B cell (primary cell): ENCODE measurements around the gene TLR3. TPM values are rescaled to one million over a fixed set of nuclear protein-coding genes. Genes with fewer than 3 reads are reported as not detected.

Experiments
- ATAC-seq: fragments of 200-7000 bp; cut with Tn5 transposase; one replicate; pipeline ENCODE4 v1.10.0; 2021; ENCODE audit warnings: low read depth, mild to moderate bottlenecking, moderate number of reproducible peaks, moderate library complexity
- CTCF ChIA-PET: fragments of 350-600 bp; sonication (Branson Sonifier 250); formaldehyde crosslinking; loops from one replicate; lab custom pipeline; 2021; ENCODE audit warnings: antibody characterized with exemption, inconsistent platforms; lab: Charles Lee
- POLR2A ChIA-PET: fragments of 350-600 bp; sonication (Branson Sonifier 250); formaldehyde crosslinking; loops from one replicate; lab custom pipeline; 2021; ENCODE audit warnings: antibody characterized with exemption; lab: Charles Lee
- DNase-seq: peaks from one replicate; pipeline ENCODE4 v3.0.0; 2013
- H2AFZ ChIP-seq: 2 replicates; pipeline ENCODE4 v1.6.1; 2012; ENCODE audit warnings: mild to moderate bottlenecking, low read depth, low read length; ENCODE audit not compliant: insufficient read depth, poor library complexity, severe bottlenecking
- H3K27ac ChIP-seq, 2 donors: 1 replicate in 1 of 2; 2 replicates in 1 of 2; pipeline ENCODE4 v1.5.1; 2012 to 2013; ENCODE audit warnings: low read length in 2 of 2, mild to moderate bottlenecking in 2 of 2, moderate library complexity in 1 of 2
- H3K27me3 ChIP-seq, 4 experiments: fragments of 200-600 bp in 1 of 4; sonication (generic) in 1 of 4; replicated peaks in 1 of 4; 1 replicate in 2 of 4; 2 replicates in 2 of 4; pipeline versions ENCODE4 v1.6.1 to v1.7.0; 2013 to 2016; ENCODE audit warnings: low read length in 3 of 4, mild to moderate bottlenecking in 2 of 4, mixed read lengths in 1 of 4, moderate library complexity in 1 of 4; ENCODE audit not compliant: insufficient read depth in 4 of 4, control insufficient read depth in 3 of 4; ENCODE audit errors: control extremely low read depth in 1 of 4
- H3K36me3 ChIP-seq, 2 experiments: replicated peaks in 1 of 2; 1 replicate in 1 of 2; 2 replicates in 1 of 2; pipeline versions ENCODE4 v1.6.1 to v1.7.1; 2013; ENCODE audit warnings: low read length in 1 of 2; ENCODE audit not compliant: insufficient read depth in 2 of 2, control insufficient read depth in 1 of 2; ENCODE audit errors: control extremely low read depth in 1 of 2, extremely low read depth in 1 of 2
- H3K4me1 ChIP-seq, 2 donors: fragments of 200-600 bp in 1 of 2; sonication (generic) in 1 of 2; 1 replicate in 1 of 2; 2 replicates in 1 of 2; pipeline versions ENCODE4 v1.5.1 to v1.6.1; 2013 to 2017; ENCODE audit warnings: low read length in 2 of 2; ENCODE audit not compliant: control insufficient read depth in 2 of 2, insufficient read depth in 2 of 2
- H3K4me2 ChIP-seq: replicated peaks from 2 replicates; pipeline ENCODE3; 2012; ENCODE audit warnings: mild to moderate bottlenecking, low read depth, low read length; ENCODE audit not compliant: poor library complexity, severe bottlenecking
- H3K4me3 ChIP-seq, 5 experiments: fragments of 200-600 bp in 1 of 5; sonication (generic) in 1 of 5; 1 replicate in 3 of 5; 2 replicates in 2 of 5; pipeline versions ENCODE4 v1.5.1 to v1.7.0; 2011 to 2016; ENCODE audit warnings: low read length in 4 of 5, mild to moderate bottlenecking in 4 of 5, low read depth in 2 of 5, control low read depth in 1 of 5, moderate library complexity in 1 of 5; ENCODE audit not compliant: insufficient read depth in 1 of 5; ENCODE audit errors: control extremely low read depth in 1 of 5, extremely low read depth in 1 of 5
- H3K79me2 ChIP-seq: fragments of 200-600 bp; sonication (generic); one replicate; pipeline ENCODE4 v1.6.0; 2016; ENCODE audit warnings: low read length; ENCODE audit not compliant: control insufficient read depth, insufficient read depth
- H3K9ac ChIP-seq: fragments of 200-600 bp; sonication (generic); 2 replicates; pipeline ENCODE4 v1.6.1; 2017; ENCODE audit warnings: mild to moderate bottlenecking, low read length, moderate library complexity
- H3K9me3 ChIP-seq, 3 donors: one replicate each; pipeline versions ENCODE4 v1.6.1 to v1.7.1; 2013; ENCODE audit warnings: low read length in 2 of 3; ENCODE audit not compliant: control insufficient read depth in 2 of 3, insufficient read depth in 1 of 3; ENCODE audit errors: control extremely low read depth in 1 of 3
- H4K20me1 ChIP-seq: 2 replicates; pipeline ENCODE4 v1.6.0; 2012; ENCODE audit warnings: mild to moderate bottlenecking, low read length; ENCODE audit not compliant: insufficient read depth, control insufficient read depth, poor library complexity, severe bottlenecking
- H3K27ac Mint-ChIP-seq: one replicate; pipeline ENCODE4 v1.8.0; 2021; ENCODE audit warnings: mixed read lengths
- H3K27me3 Mint-ChIP-seq: one replicate; pipeline ENCODE4 v1.8.0; 2021; ENCODE audit warnings: mixed read lengths
- H3K4me1 Mint-ChIP-seq: one replicate; pipeline ENCODE4 v1.8.0; 2021; ENCODE audit warnings: mixed read lengths
- H3K4me3 Mint-ChIP-seq: one replicate; pipeline ENCODE4 v1.8.0; 2021; ENCODE audit warnings: mixed read lengths
- H3K9me3 Mint-ChIP-seq: one replicate; pipeline ENCODE4 v1.8.0; 2022; ENCODE audit warnings: mixed read lengths; ENCODE audit not compliant: insufficient read depth
- CTCF ChIP-seq: fragments of 200-600 bp; IDR thresholded peaks from one replicate; pipeline ENCODE4 v1.8.0; 2022; ENCODE audit warnings: antibody characterized with exemption, mild to moderate bottlenecking
- EZH2 ChIP-seq: IDR thresholded peaks from 2 replicates; pipeline ENCODE4 v1.6.1; 2012; ENCODE audit warnings: borderline replicate concordance, low read depth, mild to moderate bottlenecking, moderate library complexity, low read length; ENCODE audit not compliant: insufficient read depth, poor library complexity, severe bottlenecking
- WGBS: methylation state at CpG from one replicate; pipeline ENCODE4 v1.1.5; 2013; ENCODE audit warnings: missing lambda C conversion rate; ENCODE audit not compliant: insufficient coverage; 5-methylcytosine and 5-hydroxymethylcytosine counted together
- intact Hi-C: fragments of 100-400 bp; cut with micrococcal nuclease; formaldehyde crosslinking; loops from one replicate; pipeline ENCODE4 v1.10.0; 2022
- polyA plus RNA-seq: library from polyadenylated mRNA; depleted of rRNA; stranded (reverse); fragments of >200 nt; gene quantifications from 2 replicates; pipeline ENCODE4 v1.2.3, GENCODE V29; 2012
- total RNA-seq, 2 donors: library from RNA; stranded (reverse); fragments of 120-200 nt in 1 of 2; gene quantifications; 1 replicate in 1 of 2; 2 replicates in 1 of 2; pipeline versions ENCODE4 v1.2.3 to v1.2.4, GENCODE V29; 2013 to 2022

TLR3 gene
- total and polyA plus RNA-seq, 2 donors (not counting 1 experiment from before 2014, with no cell fraction given) = not detected

GRCh38 chr4:186027405-186027804 is 41.6 kb upstream of the TLR3 start:
- Mint-ChIP-seq H3K4me1 (no peaks in the 10 kb centered on the region), H3K9me3 (no peaks in the 10 kb centered on the region), H3K27ac (no peak overlapping the region), H3K27me3 (peaks cover 66% of the 10 kb centered on the region), H3K4me3 (no peak overlapping the region)
- Histone ChIP-seq H3K4me3 (no peak overlapping the region), H4K20me1 (no peaks in the 10 kb centered on the region), H2AFZ (no peak overlapping the region), H3K36me3 (no peaks in the 10 kb centered on the region), H3K79me2 (no peaks in the 10 kb centered on the region), H3K4me2 (no peak overlapping the region), H3K9ac (no peak overlapping the region), H3K4me1 (no peaks in the 10 kb centered on the region), H3K27ac (no peak overlapping the region), H3K9me3 (peaks cover 0 to 4% (median 0%) of the 10 kb centered on the region in 3 donors), H3K27me3 (peaks cover 0 to 20% (median 4%) of the 10 kb centered on the region in 4 experiments)
- DNase-seq = no peak
- ChIA-PET POLR2A (no interaction called here), CTCF (interaction anchor here (3.1 kb wide), 1 partner anchor 9 kb away, joined by 13 read pairs; no protein-coding TSS in a partner anchor)
- 89% methylated on average over 4 of the region's 5 CpGs for WGBS
- ATAC-seq = no peak
- intact Hi-C loops = no loop called here
- TF ChIP-seq EZH2 (no peak), CTCF (no peak)

GRCh38 chr4:186029571-186030398 is 39.2 kb upstream of the TLR3 start:
- no peak overlapping the region for H2AFZ ChIP-seq
- Mint-ChIP-seq H3K4me3 (no peak overlapping the region), H3K27ac (no peak overlapping the region), H3K9me3 (peaks cover 2% of the 10 kb centered on the region), H3K27me3 (peaks cover 50% of the 10 kb centered on the region), H3K4me1 (no peaks in the 10 kb centered on the region)
- POLR2A ChIA-PET = no interaction called here
- CTCF ChIA-PET = no interaction called here
- no peak overlapping the region for H3K9ac ChIP-seq
- no peaks in the 10 kb centered on the region for H3K79me2 ChIP-seq
- H3K27me3 ChIP-seq = peaks cover 0 to 20% (median 4%) of the 10 kb centered on the region in 4 experiments
- no peak overlapping the region for H3K4me2 ChIP-seq
- no peak overlapping the region for H3K27ac ChIP-seq
- WGBS = 71% methylated on average over 8 of the region's 11 CpGs
- peaks cover 0 to 8% (median 3%) of the 10 kb centered on the region in 3 donors for H3K9me3 ChIP-seq
- TF ChIP-seq EZH2 (no peak), CTCF (no peak)
- ATAC-seq = no peak
- H3K36me3 ChIP-seq = no peaks in the 10 kb centered on the region
- DNase-seq = no peak
- H4K20me1 ChIP-seq = no peaks in the 10 kb centered on the region
- intact Hi-C loops = loop anchor here (10.0 kb wide), 2 partner anchors 1025 to 1285 kb away; no protein-coding TSS in a partner anchor
- no peaks in the 10 kb centered on the region for H3K4me1 ChIP-seq
- H3K4me3 ChIP-seq = no peak overlapping the region
